Fibroblast of lung (primary cell): ENCODE results near the gene PKIG.

Experiments used
- EZH2 ChIP-seq: IDR thresholded peaks from 2 replicates; pipeline ENCODE4 v1.5.1; 2012; ENCODE audit warnings: low read length, control low read depth, mild to moderate bottlenecking; ENCODE audit errors: missing control alignments
- TF ChIP-seq, protein P1 (sequence below), 2 donors: IDR thresholded peaks in 1 of 2; conservative IDR thresholded peaks in 1 of 2; 1 replicate in 1 of 2; 2 replicates in 1 of 2; pipeline ENCODE4 v1.5.1; 2011 to 2012; ENCODE audit warnings: low read length in 2 of 2, control low read depth in 1 of 2, inconsistent platforms in 1 of 2, low read depth in 1 of 2, mild to moderate bottlenecking in 1 of 2

- TF ChIP-seq, protein P1, sequence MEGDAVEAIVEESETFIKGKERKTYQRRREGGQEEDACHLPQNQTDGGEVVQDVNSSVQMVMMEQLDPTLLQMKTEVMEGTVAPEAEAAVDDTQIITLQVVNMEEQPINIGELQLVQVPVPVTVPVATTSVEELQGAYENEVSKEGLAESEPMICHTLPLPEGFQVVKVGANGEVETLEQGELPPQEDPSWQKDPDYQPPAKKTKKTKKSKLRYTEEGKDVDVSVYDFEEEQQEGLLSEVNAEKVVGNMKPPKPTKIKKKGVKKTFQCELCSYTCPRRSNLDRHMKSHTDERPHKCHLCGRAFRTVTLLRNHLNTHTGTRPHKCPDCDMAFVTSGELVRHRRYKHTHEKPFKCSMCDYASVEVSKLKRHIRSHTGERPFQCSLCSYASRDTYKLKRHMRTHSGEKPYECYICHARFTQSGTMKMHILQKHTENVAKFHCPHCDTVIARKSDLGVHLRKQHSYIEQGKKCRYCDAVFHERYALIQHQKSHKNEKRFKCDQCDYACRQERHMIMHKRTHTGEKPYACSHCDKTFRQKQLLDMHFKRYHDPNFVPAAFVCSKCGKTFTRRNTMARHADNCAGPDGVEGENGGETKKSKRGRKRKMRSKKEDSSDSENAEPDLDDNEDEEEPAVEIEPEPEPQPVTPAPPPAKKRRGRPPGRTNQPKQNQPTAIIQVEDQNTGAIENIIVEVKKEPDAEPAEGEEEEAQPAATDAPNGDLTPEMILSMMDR (conservative IDR thresholded peaks at IDR 0.05 in 1 of 2, IDR thresholded peaks at IDR 0.05 in 1 of 2; ENCODE audit: low read depth in 1 of 2, low read length in 2 of 2), result no peak
- no peak for TF ChIP-seq EZH2
These were observed 37.7 kb downstream of the PKIG start for GRCh38 chr20:44620030-44620429.
